HCT116 (cell line): Measurements from ENCODE around the gene MYLIP. TPM values are rescaled to one million over a fixed set of nuclear protein-coding genes. Genes with fewer than 3 reads are reported as not detected.

Source experiments
- ATAC-seq: fragments of 200-7000 bp; cut with Tn5 transposase; 2 replicates; pipeline ENCODE4 v1.9.1; 2020; ENCODE audit warnings: mild to moderate bottlenecking, moderate library complexity
- BruUV-seq: library from RNA; stranded (reverse); fragments of 400-500 nt; replicated peaks from 2 replicates; lab custom pipeline; 2021; lab: Mats Ljungman, UMichigan
- CTCF ChIA-PET: fragments of 300-600 bp; sonication (Branson Sonifier 250); formaldehyde crosslinking; loops from one replicate; lab custom pipeline; 2021; ENCODE audit warnings: antibody characterized with exemption; lab: Charles Lee
- POLR2A ChIA-PET: fragments of 300-600, 350-600 bp; sonication (Branson Sonifier 250); formaldehyde crosslinking; loops from one replicate; lab custom pipeline; 2021; ENCODE audit warnings: antibody characterized with exemption; lab: Charles Lee
- RAD21 ChIA-PET, 2 experiments: fragments of 300-600 bp; sonication (Branson Sonifier 250); formaldehyde crosslinking; loops; one replicate each; lab custom pipeline; 2023; ENCODE audit warnings: low total read pairs in 2 of 2; ENCODE audit not compliant: uncharacterized antibody in 2 of 2, unreplicated experiment in 2 of 2, low non-redundant PET in 1 of 2; lab: Charles Lee
- DNase-seq: peaks from one replicate; pipeline ENCODE4 v3.0.0-alpha.2; 2010; ENCODE audit warnings: low read depth, low spot score
- H2AFZ ChIP-seq: fragments of 200-600 bp; shearing (Covaris generic), sonication (generic); 2 replicates; pipeline ENCODE4 v1.6.1; 2017; ENCODE audit warnings: low read depth, mixed run types, mixed read lengths, antibody characterized with exemption, low read length; ENCODE audit not compliant: poor library complexity, severe bottlenecking
- H3K27ac ChIP-seq: 2 replicates; pipeline ENCODE4 v1.5.1; 2012; ENCODE audit warnings: low read depth, low read length
- H3K27me3 ChIP-seq: fragments of 200-600 bp; sonication (generic); 2 replicates; pipeline ENCODE4 v1.6.1; 2016; ENCODE audit warnings: mixed run types, low read length, mixed read lengths; ENCODE audit not compliant: insufficient read depth
- H3K36me3 ChIP-seq, 2 experiments: fragments of 200-500 bp in 1 of 2; fragments of 200-600 bp in 1 of 2; sonication (Bioruptor generic) in 1 of 2; sonication (generic) in 1 of 2; 2 replicates each; pipeline versions ENCODE4 v1.5.1 to v1.6.1; 2014 to 2016; ENCODE audit warnings: low read length in 2 of 2, inconsistent platforms in 1 of 2, mixed read lengths in 1 of 2, mixed run types in 1 of 2; ENCODE audit not compliant: insufficient read depth in 2 of 2, control insufficient read depth in 1 of 2
- H3K4me1 ChIP-seq, 2 experiments: fragments of 200-600 bp in 1 of 2; sonication (generic) in 1 of 2; 2 replicates each; pipeline versions ENCODE4 v1.5.1 to v1.6.1; 2012 to 2017; ENCODE audit warnings: low read length in 2 of 2, inconsistent platforms in 1 of 2, mild to moderate bottlenecking in 1 of 2, mixed read lengths in 1 of 2, mixed run types in 1 of 2, moderate library complexity in 1 of 2; ENCODE audit not compliant: insufficient read depth in 2 of 2, control insufficient read depth in 1 of 2
- H3K4me2 ChIP-seq: fragments of 200-600 bp; sonication (generic); 2 replicates; pipeline ENCODE4 v1.6.1; 2017; ENCODE audit warnings: mixed run types, low read length, mixed read lengths
- H3K4me3 ChIP-seq, 2 experiments: fragments of 200-600 bp in 1 of 2; sonication (generic) in 1 of 2; replicated peaks in 1 of 2; 2 replicates each; pipeline ENCODE4 v1.5.1; 2011 to 2016; ENCODE audit warnings: low read length in 2 of 2, control low read depth in 1 of 2, low read depth in 1 of 2, mild to moderate bottlenecking in 1 of 2, mixed read lengths in 1 of 2, mixed run types in 1 of 2
- H3K79me2 ChIP-seq: fragments of 200-600 bp; sonication (generic); 2 replicates; pipeline ENCODE4 v1.6.1; 2017; ENCODE audit warnings: mild to moderate bottlenecking, mixed run types, low read length, moderate library complexity, mixed read lengths; ENCODE audit not compliant: insufficient read depth
- H3K9ac ChIP-seq: fragments of 200-600 bp; sonication (generic); 2 replicates; pipeline ENCODE4 v1.6.1; 2016; ENCODE audit warnings: low read length, mixed read lengths
- H3K9me2 ChIP-seq: fragments of 200-600 bp; sonication (generic), shearing (Covaris generic); 2 replicates; pipeline ENCODE4 v1.6.1; 2017; ENCODE audit warnings: mixed run types, mild to moderate bottlenecking, moderate library complexity; ENCODE audit not compliant: insufficient read depth
- H3K9me3 ChIP-seq, 2 experiments: fragments of 200-500 bp in 1 of 2; fragments of 200-600 bp in 1 of 2; sonication (Bioruptor generic) in 1 of 2; sonication (generic) in 1 of 2; 2 replicates each; pipeline ENCODE4 v1.6.1; 2014 to 2017; ENCODE audit warnings: low read length in 2 of 2, mixed read lengths in 2 of 2, inconsistent platforms in 1 of 2, low read depth in 1 of 2, mild to moderate bottlenecking in 1 of 2, mixed run types in 1 of 2, moderate library complexity in 1 of 2; ENCODE audit not compliant: control insufficient read depth in 1 of 2, insufficient read depth in 1 of 2
- H4K20me1 ChIP-seq: fragments of 200-600 bp; sonication (generic), shearing (Covaris generic); 2 replicates; pipeline ENCODE4 v1.6.1; 2017; ENCODE audit warnings: mixed run types, mild to moderate bottlenecking, moderate library complexity; ENCODE audit not compliant: insufficient read depth
- ATF3 ChIP-seq: IDR thresholded peaks from 2 replicates; pipeline ENCODE4 v1.6.1; 2012
- CTCF ChIP-seq, 3 experiments: fragments of 200-600 bp in 1 of 3; sonication (generic) in 1 of 3; IDR thresholded peaks in 2 of 3; conservative IDR thresholded peaks in 1 of 3; 2 replicates each; pipeline ENCODE4 v1.5.1; 2012 to 2017; ENCODE audit warnings: low read depth in 2 of 3, low read length in 2 of 3, antibody characterized with exemption in 1 of 3, borderline replicate concordance in 1 of 3, control low read depth in 1 of 3, mild to moderate bottlenecking in 1 of 3, mixed read lengths in 1 of 3, mixed run types in 1 of 3, moderate library complexity in 1 of 3; ENCODE audit not compliant: insufficient read depth in 1 of 3
- EGR1 ChIP-seq: IDR thresholded peaks from 2 replicates; pipeline ENCODE4 v1.6.1; 2012; ENCODE audit warnings: low read depth
- EZH2 ChIP-seq: fragments of 200-600 bp; sonication (generic); IDR thresholded peaks from 2 replicates; pipeline ENCODE4 v1.6.1; 2017; ENCODE audit warnings: antibody characterized with exemption, mixed run types
- EZH2phosphoT487 ChIP-seq: fragments of 200-600 bp; IDR thresholded peaks from 2 replicates; pipeline ENCODE4 v1.6.1; 2018; ENCODE audit warnings: antibody characterized with exemption, borderline replicate concordance
- JUND ChIP-seq: IDR thresholded peaks from 2 replicates; pipeline ENCODE4 v1.6.1; 2012
- MAX ChIP-seq: IDR thresholded peaks from 2 replicates; pipeline ENCODE4 v1.6.1; 2012
- POLR2A ChIP-seq: IDR thresholded peaks from 2 replicates; pipeline ENCODE4 v1.7.0; 2011; ENCODE audit warnings: borderline replicate concordance; ENCODE audit not compliant: insufficient read depth, insufficient read length; ENCODE audit errors: extremely low read depth
- REST ChIP-seq: IDR thresholded peaks from 2 replicates; pipeline ENCODE4 v1.6.1; 2012; ENCODE audit warnings: low read depth
- SIN3A ChIP-seq: IDR thresholded peaks from 2 replicates; pipeline ENCODE4 v1.6.1; 2012; ENCODE audit warnings: low read depth
- SRF ChIP-seq: IDR thresholded peaks from 2 replicates; pipeline ENCODE4 v1.6.1; 2012; ENCODE audit warnings: low read depth
- ZFX ChIP-seq: fragments of 450-650 bp; IDR thresholded peaks from 2 replicates; pipeline ENCODE4 v1.6.1; 2017
- intact Hi-C: fragments of 100-400 bp; cut with micrococcal nuclease; formaldehyde crosslinking; loops from 2 replicates; pipeline ENCODE4 v1.10.0; 2022
- total RNA-seq: library from RNA; stranded (reverse); gene quantifications from one replicate; pipeline ENCODE4 v1.2.1, GENCODE V29; 2021; ENCODE audit not compliant: unreplicated experiment

The MYLIP gene
- total RNA-seq, 1 experiment from 2014 or later, result 10.6 TPM

DNA sequence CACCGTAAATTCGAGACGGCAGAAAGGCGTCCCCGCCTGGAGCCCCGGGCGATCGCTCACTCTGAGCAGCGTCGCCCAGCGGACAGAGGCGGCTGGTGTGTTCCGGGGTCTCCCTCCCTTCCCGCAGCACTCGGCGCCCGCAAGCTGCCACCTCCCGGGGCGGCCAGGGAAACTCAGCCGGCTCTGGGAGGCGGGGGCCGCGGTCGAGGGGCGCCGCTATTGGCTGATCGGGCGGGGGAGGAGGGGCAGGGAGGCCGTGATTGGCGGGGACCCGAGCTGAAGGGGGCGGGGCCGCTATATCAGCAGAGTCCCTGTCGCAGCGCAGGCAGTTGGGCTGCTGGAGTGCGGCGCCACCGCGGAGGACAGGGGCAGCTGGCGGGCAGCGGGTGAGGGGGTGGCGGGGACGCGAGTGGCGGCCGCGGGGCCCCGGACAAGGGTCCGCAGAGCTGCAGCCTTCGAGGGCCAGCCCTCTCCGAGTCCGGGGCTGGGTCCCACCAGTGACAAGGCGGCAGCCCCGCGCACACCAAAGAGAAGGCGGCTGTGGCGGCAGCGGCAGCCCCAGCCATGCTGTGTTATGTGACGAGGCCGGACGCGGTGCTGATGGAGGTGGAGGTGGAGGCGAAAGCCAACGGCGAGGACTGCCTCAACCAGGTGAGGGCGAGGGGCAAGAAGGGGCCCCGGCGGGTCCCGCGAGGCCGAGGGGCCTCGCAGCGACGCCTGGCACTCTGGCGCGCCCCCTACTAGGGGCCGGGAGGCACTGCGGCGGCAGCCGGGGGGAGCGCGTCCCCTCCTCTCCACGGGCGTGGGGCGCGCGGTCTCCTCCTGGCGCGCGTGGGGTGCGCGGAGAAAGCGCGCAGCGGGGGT, at the start of gene MYLIP (continued):
- TF ChIP-seq EZH2phosphoT487, result no peak
- TF ChIP-seq MAX, result no peak
- peak; percentile 48 to 86 (median 72) for TF ChIP-seq CTCF (IDR thresholded peaks at IDR 0.05 in 2 of 3, conservative IDR thresholded peaks at IDR 0.05 in 1 of 3; ENCODE audit: borderline replicate concordance in 1 of 3, insufficient read depth in 1 of 3, low read depth in 2 of 3, low read length in 2 of 3)
- TF ChIP-seq ZFX, result peak; percentile 63; the same call in 1 of the 2 replicates

DNA sequence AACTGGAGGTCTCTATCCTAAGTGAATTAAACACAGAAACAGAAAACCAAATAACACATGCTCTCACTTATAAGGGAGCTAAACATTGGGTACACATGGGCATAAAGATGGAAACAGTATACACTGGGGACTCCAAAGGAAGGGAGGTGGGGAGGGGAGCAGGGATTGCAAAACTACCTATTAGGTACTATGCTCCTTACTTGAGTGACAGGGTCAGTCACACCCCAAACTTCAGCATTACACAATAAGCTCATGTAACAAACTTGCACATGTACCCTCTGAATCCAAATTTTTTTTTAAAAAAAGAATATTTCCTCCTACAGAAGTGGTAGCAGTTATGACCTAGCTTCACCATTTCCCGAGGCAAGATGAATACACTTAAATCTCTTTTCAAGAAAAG, 49.5 kb upstream of the MYLIP start:
- no peak overlapping the region for H3K4me3 ChIP-seq
- H3K9me3 ChIP-seq, result no peaks in the 10 kb centered on the region
- ChIA-PET CTCF (no interaction called here), POLR2A (no interaction called here), RAD21 (no interaction called here)
- no TSS peak for BruUV-seq
- no peaks in the 10 kb centered on the region for H4K20me1 ChIP-seq
- no peak overlapping the region for H3K4me2 ChIP-seq
- peaks cover 5% of the 10 kb centered on the region; the same call in 1 of the 2 replicates for H3K27me3 ChIP-seq
- ATAC-seq, result no peak
- no peaks in the 10 kb centered on the region for H3K4me1 ChIP-seq
- TF ChIP-seq REST, result no peak
- no peak for TF ChIP-seq POLR2A
- no peak for TF ChIP-seq SRF
- TF ChIP-seq ATF3, result no peak
- TF ChIP-seq EGR1, result no peak
- TF ChIP-seq SIN3A, result no peak
- no peak for TF ChIP-seq CTCF (IDR thresholded peaks at IDR 0.05 in 2 of 3, conservative IDR thresholded peaks at IDR 0.05 in 1 of 3; ENCODE audit: borderline replicate concordance in 1 of 3, insufficient read depth in 1 of 3, low read depth in 2 of 3, low read length in 2 of 3)
- TF ChIP-seq EZH2, result no peak
- TF ChIP-seq JUND, result no peak
- intact Hi-C loops, result no loop called here
- no peak overlapping the region for H3K9ac ChIP-seq
- no peak for DNase-seq
- no peak overlapping the region for H3K27ac ChIP-seq
- H3K9me2 ChIP-seq, result no peaks in the 10 kb centered on the region
- no peaks in the 10 kb centered on the region for H3K79me2 ChIP-seq
- no peak overlapping the region for H2AFZ ChIP-seq
- H3K36me3 ChIP-seq, result no peaks in the 10 kb centered on the region
